Mucosa of descending colon (tissue), 3 donors: ENCODE measurements around the gene MLLT10. TPM values are rescaled to one million over a fixed set of nuclear protein-coding genes. Genes with fewer than 3 reads are reported as not detected.

Experiments
- ATAC-seq: fragments of 200-7000 bp; cut with Tn5 transposase; one replicate; pipeline ENCODE4 v1.9.1; 2020; ENCODE audit warnings: mild to moderate bottlenecking, moderate library complexity
- DNase-seq, 3 donors: peaks; one replicate each; pipeline ENCODE4 v3.0.0-alpha.2; 2020
- H3K36me3 ChIP-seq: fragments of 200-600 bp; one replicate; pipeline ENCODE4 v1.8.0; 2021; ENCODE audit warnings: low read depth, mild to moderate bottlenecking
- H3K4me1 ChIP-seq: fragments of 200-600 bp; one replicate; pipeline ENCODE4 v1.8.0; 2021; ENCODE audit warnings: low read depth, mild to moderate bottlenecking
- H3K4me3 ChIP-seq: fragments of 200-600 bp; one replicate; pipeline ENCODE4 v1.8.0; 2021; ENCODE audit warnings: mild to moderate bottlenecking
- H3K9me3 ChIP-seq: fragments of 200-600 bp; one replicate; pipeline ENCODE4 v1.8.0; 2021; ENCODE audit warnings: mild to moderate bottlenecking
- intact Hi-C, 2 donors: fragments of 100-400 bp; cut with DNase I in 1 of 2; cut with micrococcal nuclease in 1 of 2; formaldehyde crosslinking; loops; one replicate each; pipeline versions ENCODE4 v1.11.0 to v1.11.1; 2022; cut with DNase I, micrococcal nuclease
- total RNA-seq, 3 donors: library from RNA; stranded (reverse); fragmentation: NEBNext Ultra II Directional in 2 of 3; extraction: Animal tissue kit (Norgen Biotek cat#: 25700) in 2 of 3; gene quantifications; one replicate each; pipeline versions ENCODE4 v1.2.1 to v1.2.4, GENCODE V29; 2021 to 2023
- TF ChIP-seq, protein P1 (sequence below): fragments of 200-600 bp; IDR thresholded peaks from one replicate; pipeline ENCODE4 v1.8.0; 2022; ENCODE audit warnings: antibody characterized with exemption, mild to moderate bottlenecking
- donor health status: DM: no; HTN: no; CAD: no; lungs with moderate emphysema.
- donor health status: DM: no; HTN: no; CAD: no.
- donor health status: DM: no; HTN: yes; CAD: no.

MLLT10 gene
- total RNA-seq, 3 donors from 2014 or later, result 29.6 to 43.1 (median 35.8) TPM

GRCh38 chr10:21516242-21517131 is 17.5 kb upstream of the MLLT10 start:
- TF ChIP-seq, protein P1, sequence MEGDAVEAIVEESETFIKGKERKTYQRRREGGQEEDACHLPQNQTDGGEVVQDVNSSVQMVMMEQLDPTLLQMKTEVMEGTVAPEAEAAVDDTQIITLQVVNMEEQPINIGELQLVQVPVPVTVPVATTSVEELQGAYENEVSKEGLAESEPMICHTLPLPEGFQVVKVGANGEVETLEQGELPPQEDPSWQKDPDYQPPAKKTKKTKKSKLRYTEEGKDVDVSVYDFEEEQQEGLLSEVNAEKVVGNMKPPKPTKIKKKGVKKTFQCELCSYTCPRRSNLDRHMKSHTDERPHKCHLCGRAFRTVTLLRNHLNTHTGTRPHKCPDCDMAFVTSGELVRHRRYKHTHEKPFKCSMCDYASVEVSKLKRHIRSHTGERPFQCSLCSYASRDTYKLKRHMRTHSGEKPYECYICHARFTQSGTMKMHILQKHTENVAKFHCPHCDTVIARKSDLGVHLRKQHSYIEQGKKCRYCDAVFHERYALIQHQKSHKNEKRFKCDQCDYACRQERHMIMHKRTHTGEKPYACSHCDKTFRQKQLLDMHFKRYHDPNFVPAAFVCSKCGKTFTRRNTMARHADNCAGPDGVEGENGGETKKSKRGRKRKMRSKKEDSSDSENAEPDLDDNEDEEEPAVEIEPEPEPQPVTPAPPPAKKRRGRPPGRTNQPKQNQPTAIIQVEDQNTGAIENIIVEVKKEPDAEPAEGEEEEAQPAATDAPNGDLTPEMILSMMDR, result no peak
- H3K4me1 ChIP-seq, result peaks cover 23% of the 10 kb centered on the region
- ATAC-seq (peak; percentile 80), DNase-seq (peak; percentile 64 to 72 (median 68))
- intact Hi-C loops, result no loop called here
- no peaks in the 10 kb centered on the region for H3K9me3 ChIP-seq
- no peaks in the 10 kb centered on the region for H3K36me3 ChIP-seq
- no peak overlapping the region for H3K4me3 ChIP-seq

- H3K4me1 ChIP-seq, result peaks cover 21% of the 10 kb centered on the region
These were observed 16.6 kb upstream of the MLLT10 start for GRCh38 chr10:21517134-21518031.

GRCh38 chr10:21518149-21518640 is 15.8 kb upstream of the MLLT10 start:
- TF ChIP-seq, protein P1, result no peak
- intact Hi-C loops, result no loop called here
- DNase-seq (no peak), ATAC-seq (no peak)
- H3K4me1 ChIP-seq, result peaks cover 18% of the 10 kb centered on the region
- no peaks in the 10 kb centered on the region for H3K9me3 ChIP-seq
- no peaks in the 10 kb centered on the region for H3K36me3 ChIP-seq
- H3K4me3 ChIP-seq, result no peak overlapping the region

More at GRCh38 chr10:21517134-21518031, 16.6 kb upstream of the MLLT10 start:
- Histone ChIP-seq H3K36me3 (no peaks in the 10 kb centered on the region), H3K9me3 (no peaks in the 10 kb centered on the region), H3K4me3 (no peak overlapping the region)
- ATAC-seq (peak; percentile 57), DNase-seq (peak; percentile 28 to 59 (median 55))
- intact Hi-C loops, result no loop called here
- TF ChIP-seq, protein P1, result no peak

- DNase-seq (no peak), ATAC-seq (no peak)
- intact Hi-C loops, result no loop called here
- H3K4me3 ChIP-seq, result no peak overlapping the region
- no peaks in the 10 kb centered on the region for H3K36me3 ChIP-seq
- H3K4me1 ChIP-seq, result peaks cover 18% of the 10 kb centered on the region
- H3K9me3 ChIP-seq, result no peaks in the 10 kb centered on the region
- TF ChIP-seq, protein P1, result no peak
These were observed 15.2 kb upstream of the MLLT10 start for GRCh38 chr10:21518641-21519396.

DNA sequence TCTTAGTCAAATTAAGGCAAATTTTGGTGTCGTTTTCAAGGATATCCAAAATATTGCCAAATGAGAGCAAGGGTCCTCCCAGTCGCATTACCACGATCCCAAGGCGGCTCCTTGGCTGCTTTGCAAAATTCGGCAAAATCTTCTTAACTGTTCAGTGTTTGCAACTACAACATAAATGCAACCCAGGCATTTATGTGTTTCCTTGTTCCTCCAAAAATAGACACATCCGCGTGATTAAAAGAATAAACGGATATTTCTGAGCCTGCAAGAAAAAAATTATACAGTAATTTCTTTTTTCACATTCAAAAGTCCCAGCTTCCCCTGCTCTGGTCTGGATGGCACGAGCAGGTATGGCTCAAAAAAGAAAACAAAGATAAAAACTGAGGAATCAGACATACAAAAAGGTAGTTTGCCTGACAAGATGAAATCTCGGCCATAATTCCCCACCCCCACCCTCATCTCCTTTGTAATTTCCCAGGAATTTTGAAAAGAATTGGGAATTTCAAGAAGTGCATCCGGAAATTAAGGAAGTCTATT is 14.6 kb upstream of the MLLT10 start:
- Histone ChIP-seq H3K9me3 (no peaks in the 10 kb centered on the region), H3K4me1 (peaks cover 18% of the 10 kb centered on the region), H3K4me3 (no peak overlapping the region), H3K36me3 (no peaks in the 10 kb centered on the region)
- intact Hi-C loops, result no loop called here
- ATAC-seq (no peak), DNase-seq (no peak)
- TF ChIP-seq, protein P1, result no peak
